Colonic mucosa (tissue), 4 donors: ENCODE measurements around the gene FCER1G. TPM values are rescaled to one million over a fixed set of nuclear protein-coding genes. Genes with fewer than 3 reads are reported as not detected.

Source experiments
- DNase-seq: peaks from one replicate; pipeline ENCODE4 v3.0.0-alpha.2; 2020
- H3K27ac ChIP-seq: fragments of 200-600 bp; one replicate; pipeline ENCODE4 v1.8.0; 2021
- H3K27me3 ChIP-seq: fragments of 200-600 bp; one replicate; pipeline ENCODE4 v1.8.0; 2021
- H3K36me3 ChIP-seq: fragments of 200-600 bp; one replicate; pipeline ENCODE4 v1.8.0; 2021
- H3K4me1 ChIP-seq: fragments of 200-600 bp; one replicate; pipeline ENCODE4 v1.8.0; 2021; ENCODE audit warnings: mild to moderate bottlenecking
- H3K4me3 ChIP-seq: fragments of 200-600 bp; one replicate; pipeline ENCODE4 v1.8.0; 2021
- H3K9ac ChIP-seq, 2 donors: one replicate each; pipeline ENCODE4 v1.7.0; 2013; ENCODE audit warnings: control low read depth in 2 of 2, low read depth in 2 of 2, low read length in 2 of 2
- H3K9me3 ChIP-seq: fragments of 200-600 bp; one replicate; pipeline ENCODE4 v1.8.0; 2021
- CTCF ChIP-seq: fragments of 200-600 bp; IDR thresholded peaks from one replicate; pipeline ENCODE4 v1.8.0; 2022; ENCODE audit warnings: antibody characterized with exemption, mild to moderate bottlenecking
- intact Hi-C: fragments of 100-400 bp; cut with DNase I; formaldehyde crosslinking; loops from one replicate; pipeline ENCODE4 v1.14.1; 2022
- total RNA-seq, 2 donors: library from RNA; stranded (reverse); fragmentation: NEBNext Ultra II Directional in 1 of 2; extraction: Animal tissue kit (Norgen Biotek cat#: 25700) in 1 of 2; gene quantifications; one replicate each; pipeline ENCODE4 v1.2.1, GENCODE V29; 2021
- donor health status: healthy.
- donor health status: DM: no; HTN: no; CAD: no.
- donor health status: DM: no; HTN: no; CAD: no.

Gene FCER1G
- total RNA-seq, 2 donors from 2014 or later = 6.6 to 16.0 TPM

- peak; percentile 73 for DNase-seq
- no peaks in the 10 kb centered on the region for H3K27me3 ChIP-seq
- H3K4me1 ChIP-seq = no peaks in the 10 kb centered on the region
- intact Hi-C loops = loop anchor here (5.0 kb wide), 1 partner anchor 157 kb away; the partner anchor contains the start of gene CFAP126
- H3K9me3 ChIP-seq = no peaks in the 10 kb centered on the region
- H3K36me3 ChIP-seq = peaks cover 32% of the 10 kb centered on the region
- no peak overlapping the region for H3K4me3 ChIP-seq
- peak; percentile 93 for TF ChIP-seq CTCF
- H3K27ac ChIP-seq = no peak overlapping the region
- H3K9ac ChIP-seq = no peak overlapping the region
Observed at GRCh38 chr1:161209790-161210409, 5.2 kb upstream of the FCER1G start.

- Histone ChIP-seq H3K9me3 (no peaks in the 10 kb centered on the region), H3K4me3 (no peak overlapping the region), H3K36me3 (peaks cover 25% of the 10 kb centered on the region), H3K4me1 (no peaks in the 10 kb centered on the region), H3K9ac (no peak overlapping the region), H3K27ac (no peak overlapping the region), H3K27me3 (no peaks in the 10 kb centered on the region)
- TF ChIP-seq CTCF = no peak
- intact Hi-C loops = loop anchor here (5.0 kb wide), 1 partner anchor 153 kb away; the partner anchor contains the start of gene CFAP126
- DNase-seq = no peak
Observed at GRCh38 chr1:161214369-161214768, 726 bp upstream of the FCER1G start.

GRCh38 chr1:161216945-161217712 is 2.0 kb downstream of the FCER1G start:
- H3K27ac ChIP-seq = peak overlapping the region; percentile 72
- no peaks in the 10 kb centered on the region for H3K9me3 ChIP-seq
- peaks cover 20% of the 10 kb centered on the region for H3K36me3 ChIP-seq
- DNase-seq = no peak
- H3K4me3 ChIP-seq = peak overlapping the region; percentile 2
- intact Hi-C loops = no loop called here
- H3K9ac ChIP-seq = peak overlapping the region in 1 of 2 donors; percentile 29
- no peak for TF ChIP-seq CTCF
- H3K4me1 ChIP-seq = no peaks in the 10 kb centered on the region
- no peaks in the 10 kb centered on the region for H3K27me3 ChIP-seq

GRCh38 chr1:161217831-161218230 is 2.7 kb downstream of the FCER1G start:
- Histone ChIP-seq H3K4me3 (no peak overlapping the region), H3K27me3 (no peaks in the 10 kb centered on the region), H3K9ac (no peak overlapping the region), H3K9me3 (no peaks in the 10 kb centered on the region), H3K36me3 (peaks cover 13% of the 10 kb centered on the region), H3K4me1 (no peaks in the 10 kb centered on the region), H3K27ac (peak overlapping the region; percentile 72)
- no peak for DNase-seq
- intact Hi-C loops = no loop called here
- TF ChIP-seq CTCF = no peak

- Histone ChIP-seq H3K9ac (no peak overlapping the region), H3K9me3 (no peaks in the 10 kb centered on the region), H3K36me3 (peaks cover 6% of the 10 kb centered on the region), H3K4me1 (no peaks in the 10 kb centered on the region), H3K27ac (no peak overlapping the region), H3K4me3 (no peak overlapping the region), H3K27me3 (no peaks in the 10 kb centered on the region)
- TF ChIP-seq CTCF = no peak
- DNase-seq = no peak
- intact Hi-C loops = no loop called here
Observed at GRCh38 chr1:161218301-161219077, 3.4 kb downstream of the FCER1G start.
